Nephron (organoid): ENCODE results near the gene MANEAL.

Experiments used
- H3K27ac Mint-ChIP-seq, 3 experiments: 2 replicates each; pipeline ENCODE4 v1.8.0; 2020; ENCODE audit warnings: mixed read lengths in 3 of 3, mild to moderate bottlenecking in 2 of 3, moderate library complexity in 1 of 3
- H3K27me3 Mint-ChIP-seq: 2 replicates; pipeline ENCODE4 v1.8.0; 2021; ENCODE audit warnings: low read depth, mild to moderate bottlenecking, moderate library complexity, mixed read lengths
- H3K36me3 Mint-ChIP-seq: 2 replicates; pipeline ENCODE4 v1.8.0; 2020; ENCODE audit warnings: low read depth, mixed read lengths
- H3K4me1 Mint-ChIP-seq: 2 replicates; pipeline ENCODE4 v1.8.0; 2020; ENCODE audit warnings: mixed read lengths
- H3K4me3 Mint-ChIP-seq, 3 experiments: 2 replicates each; pipeline ENCODE4 v1.8.0; 2020; ENCODE audit warnings: mild to moderate bottlenecking in 3 of 3, mixed read lengths in 3 of 3, moderate library complexity in 2 of 3
- H3K9me3 Mint-ChIP-seq: 2 replicates; pipeline ENCODE4 v1.8.0; 2020; ENCODE audit warnings: mixed read lengths
- TF ChIP-seq, protein P1 (sequence below), 3 experiments: fragments of 200-600 bp; sonication (generic); IDR thresholded peaks; one replicate each; pipeline ENCODE4 v1.5.0; 2021; ENCODE audit warnings: antibody characterized with exemption in 3 of 3; ENCODE audit not compliant: unreplicated experiment in 3 of 3

The MANEAL gene

DNA sequence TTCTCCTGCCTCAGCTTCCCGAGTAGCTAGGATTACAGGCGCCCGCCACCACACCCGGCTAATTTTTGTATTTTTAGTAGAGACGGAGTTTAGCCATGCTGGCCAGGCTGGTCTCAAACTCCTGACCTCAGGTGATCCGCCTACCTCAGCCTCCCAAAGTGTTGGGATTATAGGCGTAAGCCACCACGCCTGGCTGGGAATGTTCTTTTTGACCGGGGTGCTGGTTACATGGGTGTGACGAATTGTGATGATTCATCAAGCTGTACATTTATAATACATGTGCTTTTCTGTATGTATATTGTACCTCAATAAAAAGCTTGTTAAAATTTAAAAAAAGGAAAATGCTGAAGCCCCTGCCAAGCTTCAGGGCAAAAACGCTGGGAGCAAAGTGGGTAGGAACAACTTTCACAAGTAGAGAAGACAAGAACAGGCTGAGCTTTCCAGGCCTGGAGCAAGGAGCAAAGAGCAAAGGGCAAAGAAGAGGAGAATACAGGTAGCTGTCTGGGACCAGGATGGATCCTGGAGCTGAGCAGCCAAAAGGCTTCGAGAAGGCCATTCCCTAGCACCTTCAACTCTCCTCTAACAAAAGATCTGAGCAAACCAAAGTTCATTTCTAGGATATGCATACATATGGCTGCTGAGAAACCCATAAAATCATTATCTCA, 34.9 kb downstream of the MANEAL start:
- H3K36me3 Mint-ChIP-seq, result peaks cover 44% of the 10 kb centered on the region
- H3K4me1 Mint-ChIP-seq, result no peaks in the 10 kb centered on the region
- H3K27me3 Mint-ChIP-seq, result no peaks in the 10 kb centered on the region
- H3K4me3 Mint-ChIP-seq, result no peak overlapping the region
- H3K9me3 Mint-ChIP-seq, result no peaks in the 10 kb centered on the region
- H3K27ac Mint-ChIP-seq, result no peak overlapping the region
- TF ChIP-seq, protein P1, sequence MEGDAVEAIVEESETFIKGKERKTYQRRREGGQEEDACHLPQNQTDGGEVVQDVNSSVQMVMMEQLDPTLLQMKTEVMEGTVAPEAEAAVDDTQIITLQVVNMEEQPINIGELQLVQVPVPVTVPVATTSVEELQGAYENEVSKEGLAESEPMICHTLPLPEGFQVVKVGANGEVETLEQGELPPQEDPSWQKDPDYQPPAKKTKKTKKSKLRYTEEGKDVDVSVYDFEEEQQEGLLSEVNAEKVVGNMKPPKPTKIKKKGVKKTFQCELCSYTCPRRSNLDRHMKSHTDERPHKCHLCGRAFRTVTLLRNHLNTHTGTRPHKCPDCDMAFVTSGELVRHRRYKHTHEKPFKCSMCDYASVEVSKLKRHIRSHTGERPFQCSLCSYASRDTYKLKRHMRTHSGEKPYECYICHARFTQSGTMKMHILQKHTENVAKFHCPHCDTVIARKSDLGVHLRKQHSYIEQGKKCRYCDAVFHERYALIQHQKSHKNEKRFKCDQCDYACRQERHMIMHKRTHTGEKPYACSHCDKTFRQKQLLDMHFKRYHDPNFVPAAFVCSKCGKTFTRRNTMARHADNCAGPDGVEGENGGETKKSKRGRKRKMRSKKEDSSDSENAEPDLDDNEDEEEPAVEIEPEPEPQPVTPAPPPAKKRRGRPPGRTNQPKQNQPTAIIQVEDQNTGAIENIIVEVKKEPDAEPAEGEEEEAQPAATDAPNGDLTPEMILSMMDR (IDR thresholded peaks at IDR 0.05; ENCODE audit: unreplicated experiment in 3 of 3), result no peak

GRCh38 chr1:37831109-37831508, 37.5 kb downstream of the MANEAL start:
- TF ChIP-seq, protein P1 (IDR thresholded peaks at IDR 0.05; ENCODE audit: unreplicated experiment in 3 of 3), result no peak

GRCh38 chr1:37831809-37832208, 38.2 kb downstream of the MANEAL start:
- Mint-ChIP-seq H3K4me1 (no peaks in the 10 kb centered on the region), H3K9me3 (no peaks in the 10 kb centered on the region), H3K36me3 (peaks cover 50% of the 10 kb centered on the region), H3K27me3 (no peaks in the 10 kb centered on the region), H3K27ac (no peak overlapping the region), H3K4me3 (no peak overlapping the region)
- TF ChIP-seq, protein P1 (IDR thresholded peaks at IDR 0.05; ENCODE audit: unreplicated experiment in 3 of 3), result no peak

More at GRCh38 chr1:37831109-37831508, 37.5 kb downstream of the MANEAL start:
- no peaks in the 10 kb centered on the region for H3K4me1 Mint-ChIP-seq
- H3K4me3 Mint-ChIP-seq, result no peak overlapping the region
- H3K27ac Mint-ChIP-seq, result no peak overlapping the region
- H3K36me3 Mint-ChIP-seq, result peaks cover 48% of the 10 kb centered on the region
- H3K9me3 Mint-ChIP-seq, result no peaks in the 10 kb centered on the region
- no peaks in the 10 kb centered on the region for H3K27me3 Mint-ChIP-seq

- Mint-ChIP-seq H3K36me3 (peaks cover 46% of the 10 kb centered on the region), H3K4me3 (no peak overlapping the region), H3K4me1 (no peaks in the 10 kb centered on the region), H3K27ac (no peak overlapping the region), H3K9me3 (no peaks in the 10 kb centered on the region), H3K27me3 (no peaks in the 10 kb centered on the region)
- TF ChIP-seq, protein P1 (IDR thresholded peaks at IDR 0.05; ENCODE audit: unreplicated experiment in 3 of 3), result no peak
Observed at GRCh38 chr1:37836788-37837187, 43.1 kb downstream of the MANEAL start.

DNA sequence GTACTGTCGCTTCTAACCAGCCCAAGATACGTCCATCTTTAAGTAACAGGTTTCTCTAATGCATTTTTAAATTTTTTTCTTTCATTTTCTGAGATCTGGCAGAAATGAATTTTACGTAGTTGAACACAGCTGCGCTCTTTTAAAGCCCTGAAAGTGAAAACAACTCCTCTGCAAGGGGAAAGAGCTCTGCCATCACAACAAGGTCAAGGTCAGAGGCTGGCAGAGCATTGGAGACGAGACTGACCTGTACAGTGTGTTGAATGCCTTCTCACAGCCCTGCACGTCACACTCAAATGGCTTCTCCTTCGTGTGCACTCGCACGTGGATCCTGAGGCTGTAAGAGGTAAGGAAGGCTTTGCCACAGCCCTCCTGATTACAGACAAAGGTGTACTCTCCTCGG, 46.0 kb downstream of the MANEAL start:
- Mint-ChIP-seq H3K9me3 (no peaks in the 10 kb centered on the region), H3K4me3 (no peak overlapping the region), H3K4me1 (no peaks in the 10 kb centered on the region), H3K27me3 (no peaks in the 10 kb centered on the region), H3K27ac (no peak overlapping the region), H3K36me3 (peaks cover 29% of the 10 kb centered on the region)
- TF ChIP-seq, protein P1 (IDR thresholded peaks at IDR 0.05; ENCODE audit: unreplicated experiment in 3 of 3), result no peak

GRCh38 chr1:37840711-37841110, 47.1 kb downstream of the MANEAL start:
- Mint-ChIP-seq H3K9me3 (no peaks in the 10 kb centered on the region), H3K36me3 (peaks cover 21% of the 10 kb centered on the region), H3K27me3 (no peaks in the 10 kb centered on the region), H3K4me3 (no peak overlapping the region), H3K27ac (no peak overlapping the region), H3K4me1 (no peaks in the 10 kb centered on the region)
- TF ChIP-seq, protein P1 (IDR thresholded peaks at IDR 0.05; ENCODE audit: unreplicated experiment in 3 of 3), result no peak
